Measurements from ENCODE around the gene ARHGAP32. TPM values are rescaled to one million over a fixed set of nuclear protein-coding genes. Genes with fewer than 3 reads are reported as not detected.

The ARHGAP32 gene
- total RNA-seq, 1 experiment from 2014 or later = 22.0 TPM

DNA sequence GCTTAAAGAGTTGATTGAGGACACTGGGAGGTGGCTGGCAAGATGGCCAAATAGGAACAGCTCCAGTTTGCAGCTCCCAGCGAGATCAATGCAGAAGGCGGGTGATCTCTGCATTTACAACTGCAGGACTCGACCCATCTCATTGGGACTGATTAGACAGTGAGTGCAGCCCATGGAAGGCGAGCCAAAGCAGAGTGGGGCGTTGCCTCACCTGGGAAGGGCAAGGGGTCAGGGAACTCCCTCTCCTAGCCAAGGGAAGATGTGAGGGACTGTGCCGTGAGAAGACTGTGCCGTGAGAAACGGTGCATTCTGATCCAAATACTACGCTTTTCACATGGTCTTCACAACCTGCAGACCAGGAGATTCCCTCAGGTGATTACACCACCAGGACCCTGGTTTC, 36.4 kb downstream of the ARHGAP32 start:
- Histone ChIP-seq H4K5ac (ENCODE audit: insufficient read length, low read depth, low read length) (no peak overlapping the region), H3K27me3 (ENCODE audit: insufficient read depth, low read length) (no peaks in the 10 kb centered on the region), H4K20me1 (ENCODE audit: control insufficient read depth, insufficient read depth, insufficient read length) (no peaks in the 10 kb centered on the region), H3K56ac (ENCODE audit: insufficient read length, low read depth, low read length) (no peak overlapping the region), H2BK20ac (ENCODE audit: low read depth, low read length, poor library complexity, severe bottlenecking) (no peak overlapping the region), H2AFZ (ENCODE audit: low read length) (no peak overlapping the region), H3K79me2 (ENCODE audit: insufficient read depth, low read length) (no peaks in the 10 kb centered on the region; the same call in 1 of the 2 replicates), H3K14ac (ENCODE audit: insufficient read depth, low read length) (no peak overlapping the region), H3K9ac (ENCODE audit: extremely low read depth, insufficient read length, low read length) (no peak overlapping the region), H3K79me1 (ENCODE audit: insufficient read depth, low read depth, low read length, poor library complexity, severe bottlenecking) (no peaks in the 10 kb centered on the region), H3K23me2 (ENCODE audit: insufficient read length, low read depth, low read length, poor library complexity, severe bottlenecking) (no peaks in the 10 kb centered on the region), H3K4ac (ENCODE audit: low read depth, low read length) (no peak overlapping the region), H3T11ph (ENCODE audit: low read length) (no peak overlapping the region), H3K23ac (ENCODE audit: insufficient read length, low read depth, low read length) (no peak overlapping the region), H2BK15ac (ENCODE audit: low read depth, low read length) (no peak overlapping the region), H2AK5ac (ENCODE audit: insufficient read length, low read length) (no peak overlapping the region), H3K18ac (ENCODE audit: insufficient read length, low read depth, low read length) (no peak overlapping the region), H3K27ac (ENCODE audit: insufficient read length, low read depth, low read length) (no peak overlapping the region), H3K4me2 (ENCODE audit: insufficient read depth, insufficient read length, low read length) (no peak overlapping the region), H3K9me3 (ENCODE audit: control insufficient read depth, low read depth, low read length) (no peaks in the 10 kb centered on the region), H4K91ac (ENCODE audit: insufficient read length, low read depth, low read length) (no peak overlapping the region), H2BK5ac (ENCODE audit: insufficient read length, low read length) (no peak overlapping the region), H2BK12ac (ENCODE audit: insufficient read length, low read depth, low read length) (no peak overlapping the region), H4K8ac (replicated peaks; ENCODE audit: insufficient read length, low read depth, low read length) (no peak overlapping the region), H2BK120ac (ENCODE audit: low read depth, low read length, poor library complexity, severe bottlenecking) (no peak overlapping the region), H3K4me1 (ENCODE audit: insufficient read depth, low read length) (no peaks in the 10 kb centered on the region)
- H3K36me3 Mint-ChIP-seq (ENCODE audit: insufficient read depth in 1 of 3, low read depth in 3 of 3) = peaks cover 12 to 52% (median 30%) of the 10 kb centered on the region in 3 experiments
- DNase-seq = no peak
- peaks cover 27 to 33% of the 10 kb centered on the region in 2 experiments for H3K4me1 Mint-ChIP-seq
- H3K27ac Mint-ChIP-seq = no peak overlapping the region; a peak in 1 of 7 replicates
- H3K9me3 Mint-ChIP-seq = peaks cover 23 to 31% of the 10 kb centered on the region in 2 experiments
- no CpG with 5 or more reads among the region's 9 CpGs for WGBS (ENCODE audit: extremely low coverage, insufficient read length, low lambda C conversion rate)
- TF ChIP-seq, protein P1, sequence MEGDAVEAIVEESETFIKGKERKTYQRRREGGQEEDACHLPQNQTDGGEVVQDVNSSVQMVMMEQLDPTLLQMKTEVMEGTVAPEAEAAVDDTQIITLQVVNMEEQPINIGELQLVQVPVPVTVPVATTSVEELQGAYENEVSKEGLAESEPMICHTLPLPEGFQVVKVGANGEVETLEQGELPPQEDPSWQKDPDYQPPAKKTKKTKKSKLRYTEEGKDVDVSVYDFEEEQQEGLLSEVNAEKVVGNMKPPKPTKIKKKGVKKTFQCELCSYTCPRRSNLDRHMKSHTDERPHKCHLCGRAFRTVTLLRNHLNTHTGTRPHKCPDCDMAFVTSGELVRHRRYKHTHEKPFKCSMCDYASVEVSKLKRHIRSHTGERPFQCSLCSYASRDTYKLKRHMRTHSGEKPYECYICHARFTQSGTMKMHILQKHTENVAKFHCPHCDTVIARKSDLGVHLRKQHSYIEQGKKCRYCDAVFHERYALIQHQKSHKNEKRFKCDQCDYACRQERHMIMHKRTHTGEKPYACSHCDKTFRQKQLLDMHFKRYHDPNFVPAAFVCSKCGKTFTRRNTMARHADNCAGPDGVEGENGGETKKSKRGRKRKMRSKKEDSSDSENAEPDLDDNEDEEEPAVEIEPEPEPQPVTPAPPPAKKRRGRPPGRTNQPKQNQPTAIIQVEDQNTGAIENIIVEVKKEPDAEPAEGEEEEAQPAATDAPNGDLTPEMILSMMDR (conservative IDR thresholded peaks at IDR 0.05) = no peak
- H3K27me3 Mint-ChIP-seq (ENCODE audit: low read depth) = no peaks in the 10 kb centered on the region
- no peak overlapping the region for H3K4me3 Mint-ChIP-seq
